ENCODE measurements around the gene PEPD.

- TF ChIP-seq, protein P1, sequence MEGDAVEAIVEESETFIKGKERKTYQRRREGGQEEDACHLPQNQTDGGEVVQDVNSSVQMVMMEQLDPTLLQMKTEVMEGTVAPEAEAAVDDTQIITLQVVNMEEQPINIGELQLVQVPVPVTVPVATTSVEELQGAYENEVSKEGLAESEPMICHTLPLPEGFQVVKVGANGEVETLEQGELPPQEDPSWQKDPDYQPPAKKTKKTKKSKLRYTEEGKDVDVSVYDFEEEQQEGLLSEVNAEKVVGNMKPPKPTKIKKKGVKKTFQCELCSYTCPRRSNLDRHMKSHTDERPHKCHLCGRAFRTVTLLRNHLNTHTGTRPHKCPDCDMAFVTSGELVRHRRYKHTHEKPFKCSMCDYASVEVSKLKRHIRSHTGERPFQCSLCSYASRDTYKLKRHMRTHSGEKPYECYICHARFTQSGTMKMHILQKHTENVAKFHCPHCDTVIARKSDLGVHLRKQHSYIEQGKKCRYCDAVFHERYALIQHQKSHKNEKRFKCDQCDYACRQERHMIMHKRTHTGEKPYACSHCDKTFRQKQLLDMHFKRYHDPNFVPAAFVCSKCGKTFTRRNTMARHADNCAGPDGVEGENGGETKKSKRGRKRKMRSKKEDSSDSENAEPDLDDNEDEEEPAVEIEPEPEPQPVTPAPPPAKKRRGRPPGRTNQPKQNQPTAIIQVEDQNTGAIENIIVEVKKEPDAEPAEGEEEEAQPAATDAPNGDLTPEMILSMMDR (IDR thresholded peaks at IDR 0.05; ENCODE audit: poor library complexity): no peak
- TF ChIP-seq EZH2 (IDR thresholded peaks at IDR 0.05; ENCODE audit: borderline replicate concordance) (no peak), EZH2phosphoT487 (IDR thresholded peaks at IDR 0.05; ENCODE audit: low read depth, severe bottlenecking, unreplicated experiment) (no peak)
Observed at GRCh38 chr19:33412601-33413425, 108.8 kb downstream of the PEPD start.

Data from hepatocyte (in vitro differentiated cells).